22Rv1 (cell line): ENCODE data around the gene ATP6AP2.
"Not testable (repeated sequence)": the region's sequence is repeated elsewhere in the genome, so short reads cannot be mapped to it uniquely, and the experiment has no call there.

Experiments
- H3K27ac ChIP-seq: fragments of 450-650 bp; 2 replicates; pipeline ENCODE4 v1.5.1; 2017
- CTCF ChIP-seq: fragments of 450-650 bp; IDR thresholded peaks from 2 replicates; pipeline ENCODE4 v1.5.1; 2017; ENCODE audit warnings: mild to moderate bottlenecking
- ZFX ChIP-seq: fragments of 450-650 bp; IDR thresholded peaks from 2 replicates; pipeline ENCODE4 v1.6.1; 2017; ENCODE audit warnings: antibody characterized with exemption, borderline replicate concordance

Gene ATP6AP2

DNA sequence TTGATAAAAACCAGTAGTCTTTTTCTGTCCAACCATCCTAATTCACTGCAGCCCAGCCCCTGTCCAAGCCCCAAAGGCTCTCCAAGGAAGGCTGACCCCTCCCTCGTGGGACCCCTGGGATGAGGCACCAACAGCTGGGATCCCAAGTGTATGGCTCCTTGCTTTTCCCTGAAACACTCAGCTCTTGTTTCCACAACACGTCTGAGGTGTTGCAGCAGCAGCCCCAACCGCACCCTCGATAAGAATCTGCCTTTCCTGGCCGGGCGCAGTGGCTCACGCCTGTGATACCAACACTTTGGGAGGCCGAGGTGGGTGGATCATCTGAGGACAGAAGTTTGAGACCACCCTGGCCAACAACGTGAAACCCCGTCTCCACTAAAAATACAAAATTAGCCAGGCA, 17.0 kb upstream of the ATP6AP2 start:
- no peak overlapping the region for H3K27ac ChIP-seq
- no peak for TF ChIP-seq ZFX
- no peak for TF ChIP-seq CTCF

DNA sequence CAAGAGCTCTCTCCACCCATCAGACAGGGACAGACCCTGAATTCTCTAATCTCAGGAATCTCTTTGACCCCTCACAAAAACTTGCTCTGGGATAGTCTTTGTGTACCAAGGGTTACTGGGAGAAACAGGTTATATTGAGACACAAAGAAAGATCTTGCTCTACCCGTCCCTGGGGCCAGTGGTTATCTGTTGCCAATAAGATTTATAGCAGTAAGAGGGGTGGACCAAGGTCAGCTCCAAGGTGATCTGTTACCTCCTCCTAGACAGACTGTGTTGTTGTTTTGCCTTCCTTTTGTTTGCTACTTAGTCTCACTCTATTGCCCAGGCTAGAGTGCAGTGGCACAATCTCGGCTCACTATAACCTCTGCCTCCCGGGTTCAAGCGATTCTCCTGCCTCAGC, 16.3 kb upstream of the ATP6AP2 start:
- H3K27ac ChIP-seq = no peak overlapping the region
- TF ChIP-seq CTCF (no peak), ZFX (no peak)

DNA sequence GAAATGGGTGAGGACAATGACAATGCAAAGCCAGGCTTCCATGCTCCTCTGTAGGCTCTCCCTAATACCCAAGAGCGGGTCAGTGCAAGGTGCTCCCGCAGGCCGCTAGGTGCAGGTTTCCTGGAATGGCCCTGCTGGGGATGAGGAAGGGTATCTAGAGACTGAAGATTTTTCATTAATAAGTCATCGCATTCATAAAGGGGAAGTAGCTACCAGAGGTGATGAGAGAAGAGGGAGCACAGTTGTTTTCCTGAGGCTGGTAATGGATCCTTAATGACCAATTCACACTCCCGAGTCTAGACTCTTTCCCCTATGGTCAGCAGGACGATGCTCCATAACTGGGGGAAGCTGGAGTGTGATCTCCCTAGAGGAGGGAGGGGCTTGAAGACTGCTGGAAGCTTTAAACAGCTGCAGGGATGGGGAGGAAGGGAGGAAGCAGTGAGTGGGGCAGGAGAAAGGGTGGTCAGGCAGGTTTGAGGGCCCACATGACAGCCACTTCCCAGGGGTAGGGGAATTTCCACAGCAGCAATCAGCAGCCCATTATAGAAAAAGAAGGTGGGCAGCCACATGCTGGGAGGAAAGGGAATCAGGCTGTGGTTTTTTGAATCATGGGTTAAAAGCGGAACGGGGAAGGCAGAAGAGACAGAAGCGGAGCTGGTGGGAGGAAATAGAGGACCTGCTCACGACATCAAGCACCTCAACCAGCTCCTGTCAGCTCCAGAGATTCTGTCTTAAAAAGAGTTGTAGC, 10.2 kb upstream of the ATP6AP2 start:
- H3K27ac ChIP-seq = no peak overlapping the region
- TF ChIP-seq ZFX (no peak), CTCF (no peak)

DNA sequence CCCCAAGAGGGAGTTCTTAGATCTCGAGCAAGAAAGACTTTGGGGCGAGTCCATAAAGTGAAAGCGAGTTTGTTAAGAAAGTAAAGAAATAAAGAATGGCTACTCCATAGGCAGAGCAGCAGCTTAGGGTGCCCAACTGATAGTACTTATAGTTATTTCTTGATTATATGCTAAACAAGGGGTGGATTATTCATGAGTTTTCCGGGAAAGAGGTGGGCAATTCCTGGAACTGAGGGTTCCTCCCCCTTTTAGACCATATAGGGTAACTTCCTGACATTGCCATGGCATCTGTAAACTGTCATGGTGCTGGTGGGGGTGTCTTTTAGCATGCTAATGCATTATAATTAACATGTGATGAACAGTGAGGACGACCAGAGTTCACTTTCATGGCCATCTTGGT, 9.6 kb upstream of the ATP6AP2 start:
- not testable (repeated sequence) for H3K27ac ChIP-seq

DNA sequence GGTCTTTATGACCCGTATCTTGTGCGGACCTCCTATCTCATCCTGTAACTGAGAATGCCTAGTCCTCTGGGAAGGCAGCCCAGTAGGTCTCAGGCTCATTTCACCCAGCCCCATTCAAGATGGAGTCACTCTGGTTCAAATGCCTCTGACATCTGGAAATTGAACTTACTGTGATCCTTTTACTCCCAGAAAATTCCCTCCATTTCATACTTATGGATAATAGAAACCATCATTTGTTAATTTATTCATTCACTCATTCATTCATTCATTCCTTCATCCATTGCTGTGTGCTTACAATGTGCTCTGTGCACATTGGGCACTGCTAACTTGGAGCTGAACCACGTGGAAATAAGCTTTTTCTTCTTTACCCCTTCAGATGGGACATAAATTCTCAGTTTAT, 9.2 kb upstream of the ATP6AP2 start:
- no peak for TF ChIP-seq ZFX
- H3K27ac ChIP-seq = no peak overlapping the region

- no peak overlapping the region for H3K27ac ChIP-seq
- TF ChIP-seq CTCF (peak; percentile 75), ZFX (no peak)
Observed at GRCh38 chrX:40573763-40574162, 7.0 kb upstream of the ATP6AP2 start.

DNA sequence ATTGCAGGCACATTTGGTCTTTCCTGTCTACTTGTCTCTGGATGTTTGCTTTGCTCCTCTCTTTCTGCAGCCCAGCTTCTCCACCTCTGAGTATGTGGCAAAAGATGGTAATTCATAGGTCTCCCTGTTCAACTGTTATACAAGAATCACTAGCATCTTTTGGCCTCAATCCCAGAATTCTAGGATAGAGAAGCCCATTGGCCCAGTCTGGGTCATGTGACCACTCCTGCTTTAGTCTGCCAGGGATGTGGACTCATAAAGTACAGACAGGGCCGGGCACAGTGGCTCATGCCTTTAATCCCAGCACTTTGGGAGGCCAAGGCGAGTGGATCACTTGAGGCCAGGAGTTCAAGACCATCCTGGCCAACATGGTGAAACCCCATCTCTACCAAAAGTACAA, 5.4 kb upstream of the ATP6AP2 start:
- not testable (repeated sequence) for H3K27ac ChIP-seq

- H3K27ac ChIP-seq = no peak overlapping the region
- TF ChIP-seq ZFX = no peak
- no peak for TF ChIP-seq CTCF
Observed at GRCh38 chrX:40576291-40576690, 4.5 kb upstream of the ATP6AP2 start.

GRCh38 chrX:40578039-40578695, 2.6 kb upstream of the ATP6AP2 start:
- no peak overlapping the region for H3K27ac ChIP-seq

More at GRCh38 chrX:40578039-40578695, 2.6 kb upstream of the ATP6AP2 start:
- TF ChIP-seq CTCF (no peak), ZFX (no peak)
